ENCODE data around the gene AP3D1. TPM values are rescaled to one million over a fixed set of nuclear protein-coding genes. Genes with fewer than 3 reads are reported as not detected.

The AP3D1 gene
- total and polyA plus RNA-seq, 9 of the 15 experiments (the other 6 are each of a cell fraction or from before 2014, with no cell fraction given), result 1.2 to 86.1 (median 35.9) TPM

- TF ChIP-seq NR4A1 (CRISPR knock-in tag; IDR thresholded peaks at IDR 0.05), result no peak
- no peak for TF ChIP-seq NR4A1 (tag; IDR thresholded peaks at IDR 0.05)
- no peak for TF ChIP-seq ZNF583 (CRISPR knock-in tag; IDR thresholded peaks at IDR 0.05)
- TF ChIP-seq MTA2 (IDR thresholded peaks at IDR 0.05; ENCODE audit: low read depth), result no peak
- TF ChIP-seq PRPF4 (IDR thresholded peaks at IDR 0.05; ENCODE audit: insufficient read depth, low read depth, low read length, poor library complexity, severe bottlenecking), result no peak
- no peak; the same call in 1 of the 2 replicates for TF ChIP-seq NFRKB (IDR thresholded peaks at IDR 0.05; ENCODE audit: low read depth)
- peak; percentile 89 for TF ChIP-seq SP1 (CRISPR knock-in tag; IDR thresholded peaks at IDR 0.05)
- no peak for TF ChIP-seq ZNF778 (CRISPR knock-in tag; IDR thresholded peaks at IDR 0.05)
- TF ChIP-seq DACH1 (IDR thresholded peaks at IDR 0.05; ENCODE audit: partially characterized antibody), result peak; percentile 64
- peak; percentile 69 for TF ChIP-seq MYNN (IDR thresholded peaks at IDR 0.05)
- TF ChIP-seq MYNN (CRISPR knock-in tag; IDR thresholded peaks at IDR 0.05), result no peak
- no peak for TF ChIP-seq RHOXF2B (CRISPR knock-in tag; conservative IDR thresholded peaks at IDR 0.05)
- TF ChIP-seq SRSF9 (IDR thresholded peaks at IDR 0.05; ENCODE audit: borderline replicate concordance, low read depth, low read length), result no peak
- TF ChIP-seq PHF8 (IDR thresholded peaks at IDR 0.05; ENCODE audit: borderline replicate concordance, low read length), result no peak
- no peak for TF ChIP-seq ZNF197 (CRISPR knock-in tag; IDR thresholded peaks at IDR 0.05; ENCODE audit: low read depth)
- TF ChIP-seq RBM39 (optimal IDR thresholded peaks at IDR 0.05; ENCODE audit: low read depth, low read length), result no peak
- TF ChIP-seq PRDM10 (IDR thresholded peaks at IDR 0.05; ENCODE audit: partially characterized antibody), result peak; percentile 58
- no peak for TF ChIP-seq NFXL1 (CRISPR knock-in tag; IDR thresholded peaks at IDR 0.05)
- TF ChIP-seq NKRF (IDR thresholded peaks at IDR 0.05; ENCODE audit: borderline replicate concordance), result peak; percentile 63
- TF ChIP-seq XRCC3 (IDR thresholded peaks at IDR 0.05), result no peak
- 0 out of 2 replicates have a peak, but pooled peaks have one; percentile 40 for TF ChIP-seq HNRNPL (IDR thresholded peaks at IDR 0.05; ENCODE audit: low read depth, low read length)
- 0 out of 2 replicates have a peak, but pooled peaks have one; percentile 25 for TF ChIP-seq FOXP1 (CRISPR knock-in tag; IDR thresholded peaks at IDR 0.05)
- TF ChIP-seq RBM25 (IDR thresholded peaks at IDR 0.05; ENCODE audit: low read depth, low read length, severe bottlenecking), result no peak
- TF ChIP-seq PHB2 (IDR thresholded peaks at IDR 0.05; ENCODE audit: low read depth), result no peak
- TF ChIP-seq ZFP1 (CRISPR knock-in tag; IDR thresholded peaks at IDR 0.05), result no peak
- TF ChIP-seq MAFG (tag; conservative IDR thresholded peaks at IDR 0.05), result 0 out of 2 replicates have a peak, but pooled peaks have one; percentile 13
- TF ChIP-seq SETDB1 (IDR thresholded peaks at IDR 0.05; ENCODE audit: low read length), result no peak
Measured at GRCh38 chr19:2168619-2169424, 17.5 kb upstream of the AP3D1 start (continued).
